Activated CD8-positive, alpha-beta memory T cell treated with anti-CD3 and anti-CD28 coated beads for 4 hours (primary cell): Measurements from ENCODE around the gene TMCC1.
A peak's percentile ranks its signal among the peaks of the same experiment; 100 is the strongest.
"Not testable (repeated sequence)": the region's sequence is repeated elsewhere in the genome, so short reads cannot be mapped to it uniquely, and the experiment has no call there.

Experiments
- DNase-seq, 2 donors: peaks; one replicate each; pipeline ENCODE4 v3.0.0-alpha.2; 2020; ENCODE audit warnings: low read depth in 2 of 2

Gene TMCC1

GRCh38 chr3:129836381-129837064 lies 57.0 kb downstream of the TMCC1 start:
- DNase-seq: no peak

DNA sequence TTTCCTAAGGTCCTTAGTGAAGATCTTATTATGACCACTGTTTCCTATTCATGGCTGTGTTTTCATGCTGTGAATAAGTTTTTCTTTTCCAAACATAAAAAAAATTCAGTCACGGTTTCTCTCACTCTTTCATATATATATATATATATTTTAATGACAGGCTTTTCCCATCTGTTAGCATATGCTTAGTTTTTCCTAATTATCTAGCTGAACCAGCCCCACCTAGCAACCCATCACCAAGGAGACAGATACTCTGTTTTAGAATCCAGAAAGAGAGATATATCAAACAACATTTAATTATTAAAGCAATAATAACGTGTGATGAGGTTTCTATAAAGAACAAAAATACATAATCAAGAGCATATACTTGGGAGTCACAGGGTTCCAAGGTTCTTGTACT lies 58.3 kb downstream of the TMCC1 start:
- DNase-seq: no peak

DNA sequence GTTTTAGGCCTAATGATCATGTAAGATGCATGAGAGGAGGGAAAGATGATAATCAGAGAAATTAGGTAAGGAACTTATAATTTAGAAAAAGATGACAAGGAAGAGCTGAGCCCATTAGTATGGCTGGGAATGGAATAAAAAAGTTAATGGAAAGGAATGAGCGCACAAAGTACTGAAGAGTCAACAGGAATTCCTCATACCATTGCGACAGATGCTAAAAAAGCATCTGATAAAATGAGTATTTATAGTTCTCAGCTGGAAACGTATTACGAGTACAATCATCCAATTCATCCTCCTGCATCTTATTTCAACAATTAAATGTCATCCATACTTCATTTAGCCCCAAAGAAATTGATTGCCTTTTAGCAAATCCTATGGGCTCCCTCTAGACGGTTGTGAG lies 58.9 kb downstream of the TMCC1 start:
- no peak for DNase-seq

GRCh38 chr3:129831942-129832341 lies 61.6 kb downstream of the TMCC1 start:
- not testable (repeated sequence) for DNase-seq

GRCh38 chr3:129831503-129831902 lies 62.0 kb downstream of the TMCC1 start:
- DNase-seq: no peak

GRCh38 chr3:129829640-129830039 lies 63.9 kb downstream of the TMCC1 start:
- no peak for DNase-seq

- no peak for DNase-seq
Observed at GRCh38 chr3:129827765-129828164, 65.7 kb downstream of the TMCC1 start.

- DNase-seq: peak in 1 of 2 donors; percentile 17
Observed at GRCh38 chr3:129824926-129825541, 68.5 kb downstream of the TMCC1 start.

DNA sequence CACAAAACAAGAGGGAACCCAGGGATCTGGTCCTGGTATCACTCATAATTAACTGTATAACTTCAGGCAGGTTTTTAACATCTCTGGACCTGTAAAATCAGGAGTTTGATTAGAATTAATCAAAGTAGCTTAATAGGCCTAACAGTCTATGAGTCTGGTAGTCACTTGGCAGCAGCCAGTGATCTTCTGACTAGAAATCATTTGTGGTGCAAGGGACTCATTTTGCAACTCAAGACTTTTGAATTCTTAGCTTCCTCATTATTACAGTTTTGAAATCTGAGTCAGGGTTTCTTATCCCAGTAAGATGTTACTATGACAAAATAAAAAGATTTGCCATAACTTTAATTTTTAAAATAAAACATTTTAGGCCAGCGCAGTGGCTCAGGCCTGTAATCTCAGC lies 70.8 kb downstream of the TMCC1 start:
- DNase-seq: no peak

GRCh38 chr3:129822241-129822640 lies 71.3 kb downstream of the TMCC1 start:
- DNase-seq: no peak

GRCh38 chr3:129820587-129820986 lies 72.9 kb downstream of the TMCC1 start:
- no peak for DNase-seq

DNA sequence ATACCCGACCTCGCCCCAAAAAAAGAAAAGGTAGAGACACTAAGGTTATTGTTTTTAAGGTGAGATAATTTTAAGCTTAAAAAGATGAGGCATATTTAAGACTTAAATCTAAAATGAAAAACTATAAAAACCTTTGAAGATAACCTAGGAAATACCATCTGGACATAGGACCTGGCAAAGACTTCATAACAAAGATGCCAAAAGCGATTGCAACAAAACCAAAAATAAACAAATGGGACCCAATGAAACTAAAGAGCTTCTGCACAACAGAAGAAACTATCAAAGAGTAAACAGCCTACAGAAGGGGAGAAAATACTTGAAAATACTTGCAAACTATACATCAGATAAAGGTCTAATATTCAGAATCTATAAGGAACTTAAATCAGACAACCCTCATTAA lies 80.9 kb downstream of the TMCC1 start:
- no peak for DNase-seq

DNA sequence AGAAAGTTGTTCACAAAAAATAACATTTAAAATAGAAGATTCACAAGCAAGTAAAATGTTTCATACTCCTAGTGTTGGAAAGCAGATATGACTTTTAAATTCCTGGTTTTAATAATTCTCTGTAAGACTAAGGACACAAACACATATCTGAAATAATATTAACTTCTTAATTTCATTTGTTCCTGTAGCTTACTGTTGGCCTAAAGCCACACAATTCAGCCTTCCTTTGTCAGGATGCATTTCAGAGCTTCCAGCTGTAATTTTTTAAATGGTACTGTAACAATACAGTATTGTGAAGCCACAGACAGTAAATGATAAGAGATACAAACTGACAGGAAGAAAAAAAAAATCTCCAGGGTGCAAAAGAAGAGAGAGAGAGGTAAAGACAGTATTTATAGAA lies 84.2 kb downstream of the TMCC1 start:
- DNase-seq: no peak

GRCh38 chr3:129796146-129796545 lies 97.4 kb downstream of the TMCC1 start:
- DNase-seq: no peak

- no peak for DNase-seq
Observed at GRCh38 chr3:129795186-129796010, 98.1 kb downstream of the TMCC1 start.

DNA sequence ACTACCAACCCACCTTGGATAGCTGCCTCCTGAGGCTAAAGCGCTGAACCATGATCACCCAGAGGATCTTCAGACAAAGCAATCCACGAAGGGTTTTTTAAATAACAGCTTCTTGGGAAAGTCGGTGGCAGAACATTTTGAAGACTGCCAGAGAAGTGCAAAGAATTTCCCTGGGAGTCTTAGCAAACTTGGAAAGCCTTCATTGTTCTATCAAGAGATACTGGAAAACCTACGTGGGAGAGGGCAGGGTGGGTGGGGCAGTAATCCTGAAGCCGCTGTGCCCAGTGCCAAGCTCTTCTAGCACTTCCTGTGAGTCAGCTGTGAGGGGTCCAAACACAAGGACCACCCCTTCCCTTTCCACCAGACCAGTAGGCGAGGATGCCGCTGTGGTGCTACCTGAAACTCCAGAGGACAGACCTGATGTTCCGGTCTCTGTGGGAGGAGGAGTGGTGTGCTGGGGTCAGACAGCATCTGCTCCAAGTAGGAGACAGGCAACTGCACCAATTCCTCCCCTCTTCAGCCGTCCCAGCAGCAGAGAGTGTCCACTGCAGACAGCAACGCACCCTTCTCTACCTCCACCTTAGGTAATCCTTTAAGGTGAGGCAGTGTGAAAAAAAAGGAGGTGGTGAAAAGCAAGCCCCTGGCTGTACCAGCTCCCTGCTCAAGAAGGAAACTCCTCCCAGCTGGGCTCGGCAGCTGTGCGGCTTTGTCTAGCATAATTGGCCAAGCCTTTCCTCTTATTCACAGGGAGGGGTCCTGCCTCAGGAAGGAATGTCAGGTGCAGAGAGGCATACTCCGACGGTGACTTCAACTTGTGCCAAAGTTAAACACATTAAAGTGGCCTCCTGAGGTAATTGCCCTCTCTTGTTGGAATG lies 99.0 kb downstream of the TMCC1 start:
- no peak for DNase-seq

DNA sequence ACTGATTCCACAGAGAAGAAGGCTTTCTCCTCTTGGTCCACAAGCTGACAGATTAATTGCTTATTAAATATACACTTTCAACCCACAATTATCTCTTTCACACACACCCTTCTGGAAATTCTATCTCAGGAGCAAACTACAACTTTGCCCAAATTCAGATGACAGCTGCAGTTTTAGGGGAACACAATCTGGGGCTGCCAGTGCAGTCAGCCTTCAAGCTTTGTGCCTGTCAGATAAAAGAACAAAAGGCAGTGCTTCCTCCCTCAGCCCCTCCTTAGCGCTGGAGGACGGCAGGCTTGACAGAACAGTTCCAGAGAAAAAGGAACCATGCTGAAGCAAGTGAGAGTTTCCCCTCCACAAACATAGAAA lies 99.6 kb downstream of the TMCC1 start:
- DNase-seq: no peak

GRCh38 chr3:129793319-129793718 lies 100.2 kb downstream of the TMCC1 start:
- DNase-seq: no peak

DNA sequence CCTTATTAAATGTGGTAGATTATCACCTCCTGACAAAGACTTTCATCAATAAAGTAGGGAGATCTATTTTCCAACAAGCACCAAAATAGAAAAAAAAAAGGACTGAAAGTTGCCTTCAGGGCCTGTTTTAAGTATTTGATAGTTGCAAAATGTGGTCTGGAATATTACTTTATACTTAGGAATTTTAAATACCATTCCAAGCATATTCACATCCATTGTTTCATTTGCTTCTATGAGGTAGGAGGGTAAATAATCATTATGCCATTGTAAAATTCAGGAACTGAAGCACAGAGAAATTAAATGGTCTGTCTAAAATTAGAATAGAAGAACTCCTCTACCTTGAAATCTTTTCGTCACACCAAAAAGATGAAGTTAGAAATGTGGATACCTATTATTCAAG lies 110.0 kb downstream of the TMCC1 start:
- DNase-seq: no peak

GRCh38 chr3:129778871-129779270 lies 114.6 kb downstream of the TMCC1 start:
- DNase-seq: no peak

DNA sequence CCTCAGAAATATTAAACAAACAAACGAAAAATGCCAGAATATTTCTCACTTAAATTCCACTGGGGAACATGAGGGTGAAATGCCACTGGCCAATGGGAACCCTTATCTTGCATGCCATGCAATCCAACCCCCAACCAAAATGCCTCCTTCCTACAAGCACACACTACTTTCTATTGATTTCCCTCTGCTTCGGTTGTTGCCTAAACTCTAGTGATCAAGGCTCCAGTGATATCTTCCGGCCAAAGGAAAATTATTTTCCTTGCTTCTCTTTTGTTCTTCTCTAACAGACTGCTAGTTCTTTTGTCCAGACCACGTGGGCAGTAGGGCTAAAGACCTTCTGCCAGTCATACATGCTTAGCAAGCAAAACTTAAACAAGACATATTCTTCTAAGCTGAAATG lies 115.7 kb downstream of the TMCC1 start:
- DNase-seq: no peak

DNA sequence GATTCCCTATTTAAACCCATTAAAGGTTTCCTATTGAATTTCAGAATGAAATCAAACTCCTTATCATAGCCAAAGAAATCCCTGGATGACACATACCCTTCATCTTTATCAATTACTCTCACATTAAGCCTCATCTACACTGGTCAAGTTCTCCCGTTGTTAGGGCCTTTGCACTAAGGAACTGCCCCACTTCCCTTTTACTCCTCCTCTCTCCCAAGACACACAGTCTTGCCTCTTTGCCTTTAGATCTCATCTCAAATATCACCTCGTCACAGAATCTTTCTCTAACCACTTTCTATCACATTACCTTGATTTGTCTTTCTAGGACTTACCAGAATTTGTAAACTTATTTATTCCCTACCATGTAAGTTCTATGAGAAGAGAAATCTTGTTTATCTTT lies 117.6 kb downstream of the TMCC1 start:
- no peak for DNase-seq
